ENCODE measurements around the gene RAB37.

DNA sequence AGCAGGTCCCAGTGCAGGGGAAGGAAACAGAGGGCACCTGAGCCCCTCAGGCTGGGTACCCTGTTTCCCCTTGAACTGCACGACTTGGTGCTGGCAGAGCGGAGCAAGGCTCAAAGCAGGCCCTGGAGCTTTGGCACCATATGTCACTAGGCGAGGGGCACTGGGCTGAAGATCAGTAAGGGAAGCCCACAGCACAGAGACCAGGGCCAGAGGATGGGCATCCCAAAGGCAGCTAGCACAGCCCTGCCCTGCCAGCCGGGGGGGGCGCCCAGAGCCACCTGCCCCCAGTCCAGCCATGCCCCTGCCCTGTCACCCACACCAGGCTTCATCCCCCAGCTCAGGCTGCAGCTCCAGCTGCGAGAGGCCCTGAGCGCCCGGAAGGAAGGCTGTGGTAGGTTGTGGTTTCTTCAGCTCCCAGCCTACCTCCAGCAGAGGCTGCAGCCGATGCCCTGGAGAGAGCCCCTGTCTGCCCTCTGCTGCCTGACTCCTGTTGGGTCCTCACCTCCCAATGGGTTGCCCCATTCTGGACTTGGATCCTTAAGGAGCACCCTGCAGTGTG is 22.3 kb downstream of the RAB37 start:
- no peak for TF ChIP-seq POLR2AphosphoS5 (IDR thresholded peaks at IDR 0.05)
- no peak for TF ChIP-seq EP300 (conservative IDR thresholded peaks at IDR 0.05; ENCODE audit: poor library complexity, severe bottlenecking)
- TF ChIP-seq EZH2 (IDR thresholded peaks at IDR 0.05; ENCODE audit: borderline replicate concordance, insufficient read depth, low read length, poor library complexity, severe bottlenecking), result no peak
- TF ChIP-seq, protein P1, sequence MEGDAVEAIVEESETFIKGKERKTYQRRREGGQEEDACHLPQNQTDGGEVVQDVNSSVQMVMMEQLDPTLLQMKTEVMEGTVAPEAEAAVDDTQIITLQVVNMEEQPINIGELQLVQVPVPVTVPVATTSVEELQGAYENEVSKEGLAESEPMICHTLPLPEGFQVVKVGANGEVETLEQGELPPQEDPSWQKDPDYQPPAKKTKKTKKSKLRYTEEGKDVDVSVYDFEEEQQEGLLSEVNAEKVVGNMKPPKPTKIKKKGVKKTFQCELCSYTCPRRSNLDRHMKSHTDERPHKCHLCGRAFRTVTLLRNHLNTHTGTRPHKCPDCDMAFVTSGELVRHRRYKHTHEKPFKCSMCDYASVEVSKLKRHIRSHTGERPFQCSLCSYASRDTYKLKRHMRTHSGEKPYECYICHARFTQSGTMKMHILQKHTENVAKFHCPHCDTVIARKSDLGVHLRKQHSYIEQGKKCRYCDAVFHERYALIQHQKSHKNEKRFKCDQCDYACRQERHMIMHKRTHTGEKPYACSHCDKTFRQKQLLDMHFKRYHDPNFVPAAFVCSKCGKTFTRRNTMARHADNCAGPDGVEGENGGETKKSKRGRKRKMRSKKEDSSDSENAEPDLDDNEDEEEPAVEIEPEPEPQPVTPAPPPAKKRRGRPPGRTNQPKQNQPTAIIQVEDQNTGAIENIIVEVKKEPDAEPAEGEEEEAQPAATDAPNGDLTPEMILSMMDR (IDR thresholded peaks at IDR 0.05; ENCODE audit: poor library complexity, severe bottlenecking), result no peak
- TF ChIP-seq, protein P2, sequence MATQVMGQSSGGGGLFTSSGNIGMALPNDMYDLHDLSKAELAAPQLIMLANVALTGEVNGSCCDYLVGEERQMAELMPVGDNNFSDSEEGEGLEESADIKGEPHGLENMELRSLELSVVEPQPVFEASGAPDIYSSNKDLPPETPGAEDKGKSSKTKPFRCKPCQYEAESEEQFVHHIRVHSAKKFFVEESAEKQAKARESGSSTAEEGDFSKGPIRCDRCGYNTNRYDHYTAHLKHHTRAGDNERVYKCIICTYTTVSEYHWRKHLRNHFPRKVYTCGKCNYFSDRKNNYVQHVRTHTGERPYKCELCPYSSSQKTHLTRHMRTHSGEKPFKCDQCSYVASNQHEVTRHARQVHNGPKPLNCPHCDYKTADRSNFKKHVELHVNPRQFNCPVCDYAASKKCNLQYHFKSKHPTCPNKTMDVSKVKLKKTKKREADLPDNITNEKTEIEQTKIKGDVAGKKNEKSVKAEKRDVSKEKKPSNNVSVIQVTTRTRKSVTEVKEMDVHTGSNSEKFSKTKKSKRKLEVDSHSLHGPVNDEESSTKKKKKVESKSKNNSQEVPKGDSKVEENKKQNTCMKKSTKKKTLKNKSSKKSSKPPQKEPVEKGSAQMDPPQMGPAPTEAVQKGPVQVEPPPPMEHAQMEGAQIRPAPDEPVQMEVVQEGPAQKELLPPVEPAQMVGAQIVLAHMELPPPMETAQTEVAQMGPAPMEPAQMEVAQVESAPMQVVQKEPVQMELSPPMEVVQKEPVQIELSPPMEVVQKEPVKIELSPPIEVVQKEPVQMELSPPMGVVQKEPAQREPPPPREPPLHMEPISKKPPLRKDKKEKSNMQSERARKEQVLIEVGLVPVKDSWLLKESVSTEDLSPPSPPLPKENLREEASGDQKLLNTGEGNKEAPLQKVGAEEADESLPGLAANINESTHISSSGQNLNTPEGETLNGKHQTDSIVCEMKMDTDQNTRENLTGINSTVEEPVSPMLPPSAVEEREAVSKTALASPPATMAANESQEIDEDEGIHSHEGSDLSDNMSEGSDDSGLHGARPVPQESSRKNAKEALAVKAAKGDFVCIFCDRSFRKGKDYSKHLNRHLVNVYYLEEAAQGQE (IDR thresholded peaks at IDR 0.05; ENCODE audit: borderline replicate concordance), result no peak
- TF ChIP-seq MXI1 (conservative IDR thresholded peaks at IDR 0.05; ENCODE audit: poor library complexity, severe bottlenecking), result no peak
- TF ChIP-seq RAD21 (conservative IDR thresholded peaks at IDR 0.05), result no peak
- no peak for TF ChIP-seq SMC3 (conservative IDR thresholded peaks at IDR 0.05; ENCODE audit: poor library complexity)
